ENCODE results near the gene LPIN3. TPM values are rescaled to one million over a fixed set of nuclear protein-coding genes. Genes with fewer than 3 reads are reported as not detected.

Gene LPIN3
- total RNA-seq, 6 donors from 2014 or later, result 9.4 to 78.6 (median 14.2) TPM

DNA sequence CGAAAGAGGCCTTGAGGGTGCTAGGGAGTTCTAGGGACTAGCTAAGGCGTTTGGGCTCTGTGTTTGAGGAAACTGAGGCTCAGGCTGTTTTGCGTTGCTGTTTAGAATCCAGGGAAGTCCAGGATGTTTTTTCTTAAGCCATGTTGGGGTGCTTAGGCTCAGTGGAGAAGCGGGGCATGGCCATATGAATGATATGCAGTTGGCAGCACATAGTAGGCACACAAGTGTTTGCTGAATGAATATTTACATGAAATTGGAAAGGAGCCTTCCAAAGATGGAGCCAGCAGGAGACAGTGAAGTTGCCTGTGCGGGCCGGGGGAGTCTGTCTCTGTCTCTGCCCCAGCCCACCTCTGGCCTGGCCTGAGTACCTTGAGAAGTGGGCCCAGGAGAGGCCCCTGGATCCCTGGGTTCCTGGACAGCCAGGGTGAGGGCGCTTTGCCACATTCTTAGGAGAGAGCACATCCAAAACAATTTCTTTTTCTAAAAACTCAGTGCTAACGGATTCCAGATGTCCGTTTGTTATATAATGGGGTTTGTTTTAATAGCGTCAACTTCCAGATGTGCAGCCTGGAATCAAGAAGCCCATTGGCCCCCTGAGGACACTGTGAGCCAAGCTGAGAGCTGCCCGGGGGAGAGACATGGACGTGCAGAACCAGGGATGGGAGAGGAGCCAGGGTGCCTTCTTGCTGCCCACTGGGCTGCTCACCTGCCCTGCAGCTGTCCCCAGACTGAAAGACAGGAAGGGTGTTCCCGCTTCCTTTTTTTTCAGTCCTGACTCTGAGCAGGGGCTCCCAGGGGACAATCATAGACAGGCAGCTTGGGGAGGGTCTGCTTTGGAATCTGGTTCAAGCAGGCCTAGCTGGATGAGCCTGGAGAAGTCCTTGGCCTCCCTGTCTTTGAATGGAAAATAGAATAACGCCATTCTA is 46.1 kb downstream of the LPIN3 start:
- 78 to 82% methylated on average over 13 to 14 of the region's 14 CpGs for WGBS, 2 donors
- DNase-seq, result no peak
- H3K9me3 ChIP-seq, result no peaks in the 10 kb centered on the region

GRCh38 chr20:41387444-41387851 is 46.8 kb downstream of the LPIN3 start:
- Histone ChIP-seq H3K4me3 (no peak overlapping the region), H3K36me3 (no peaks in the 10 kb centered on the region), H3K27me3 (no peaks in the 10 kb centered on the region), H3K9me3 (no peaks in the 10 kb centered on the region), H3K27ac (no peak overlapping the region), H3K4me1 (peaks cover 0 to 3% (median 0%) of the 10 kb centered on the region in 4 donors)
- ATAC-seq (ENCODE audit: low FRiP score in 2 of 2), result peak in 1 of 2 donors; percentile 20
- TF ChIP-seq POLR2AphosphoS5 (IDR thresholded peaks at IDR 0.05) (no peak), POLR2A (IDR thresholded peaks at IDR 0.05) (no peak), EP300 (IDR thresholded peaks at IDR 0.05) (no peak)
- 48 to 59% methylated on average over 8 to 9 of the region's 9 CpGs for WGBS, 2 donors
- no peak for DNase-seq

More for the DNA sequence above, 46.1 kb downstream of the LPIN3 start:
- Histone ChIP-seq H3K27ac (no peak overlapping the region), H3K27me3 (no peaks in the 10 kb centered on the region), H3K4me1 (peaks cover 0 to 3% (median 0%) of the 10 kb centered on the region in 4 donors), H3K36me3 (no peaks in the 10 kb centered on the region), H3K4me3 (no peak overlapping the region)
- TF ChIP-seq, protein P1, sequence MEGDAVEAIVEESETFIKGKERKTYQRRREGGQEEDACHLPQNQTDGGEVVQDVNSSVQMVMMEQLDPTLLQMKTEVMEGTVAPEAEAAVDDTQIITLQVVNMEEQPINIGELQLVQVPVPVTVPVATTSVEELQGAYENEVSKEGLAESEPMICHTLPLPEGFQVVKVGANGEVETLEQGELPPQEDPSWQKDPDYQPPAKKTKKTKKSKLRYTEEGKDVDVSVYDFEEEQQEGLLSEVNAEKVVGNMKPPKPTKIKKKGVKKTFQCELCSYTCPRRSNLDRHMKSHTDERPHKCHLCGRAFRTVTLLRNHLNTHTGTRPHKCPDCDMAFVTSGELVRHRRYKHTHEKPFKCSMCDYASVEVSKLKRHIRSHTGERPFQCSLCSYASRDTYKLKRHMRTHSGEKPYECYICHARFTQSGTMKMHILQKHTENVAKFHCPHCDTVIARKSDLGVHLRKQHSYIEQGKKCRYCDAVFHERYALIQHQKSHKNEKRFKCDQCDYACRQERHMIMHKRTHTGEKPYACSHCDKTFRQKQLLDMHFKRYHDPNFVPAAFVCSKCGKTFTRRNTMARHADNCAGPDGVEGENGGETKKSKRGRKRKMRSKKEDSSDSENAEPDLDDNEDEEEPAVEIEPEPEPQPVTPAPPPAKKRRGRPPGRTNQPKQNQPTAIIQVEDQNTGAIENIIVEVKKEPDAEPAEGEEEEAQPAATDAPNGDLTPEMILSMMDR (IDR thresholded peaks at IDR 0.05), result no peak
- TF ChIP-seq EP300 (IDR thresholded peaks at IDR 0.05), result no peak
- TF ChIP-seq POLR2A (IDR thresholded peaks at IDR 0.05), result no peak
- TF ChIP-seq POLR2AphosphoS5 (IDR thresholded peaks at IDR 0.05), result no peak
- ATAC-seq (ENCODE audit: low FRiP score in 2 of 2), result peak in 1 of 2 donors; percentile 79

GRCh38 chr20:41390889-41391288 is 50.3 kb downstream of the LPIN3 start:
- DNase-seq, result no peak
- no peak for TF ChIP-seq POLR2AphosphoS5 (IDR thresholded peaks at IDR 0.05)
- TF ChIP-seq, protein P1 (IDR thresholded peaks at IDR 0.05), result no peak
- TF ChIP-seq POLR2A (IDR thresholded peaks at IDR 0.05), result no peak
- TF ChIP-seq EP300 (IDR thresholded peaks at IDR 0.05), result no peak
- 95 to 98% methylated on average over 3 of the region's 3 CpGs for WGBS, 2 donors
- Histone ChIP-seq H3K27me3 (no peaks in the 10 kb centered on the region), H3K4me3 (no peak overlapping the region), H3K27ac (no peak overlapping the region), H3K36me3 (no peaks in the 10 kb centered on the region), H3K4me1 (peaks cover 0 to 13% (median 0%) of the 10 kb centered on the region in 4 donors), H3K9me3 (no peaks in the 10 kb centered on the region)
- ATAC-seq (ENCODE audit: low FRiP score in 2 of 2), result no peak

- no peak for DNase-seq
- ATAC-seq (ENCODE audit: low FRiP score in 2 of 2), result no peak
- Histone ChIP-seq H3K36me3 (no peaks in the 10 kb centered on the region), H3K27ac (no peak overlapping the region), H3K27me3 (no peaks in the 10 kb centered on the region), H3K9me3 (no peaks in the 10 kb centered on the region), H3K4me3 (no peak overlapping the region), H3K4me1 (peaks cover 0 to 13% (median 0%) of the 10 kb centered on the region in 4 donors)
- no peak for TF ChIP-seq POLR2AphosphoS5 (IDR thresholded peaks at IDR 0.05)
- no peak for TF ChIP-seq POLR2A (IDR thresholded peaks at IDR 0.05)
- TF ChIP-seq, protein P1 (IDR thresholded peaks at IDR 0.05), result no peak
- TF ChIP-seq EP300 (IDR thresholded peaks at IDR 0.05), result no peak
- 74 to 76% methylated on average over 10 of the region's 10 CpGs for WGBS, 2 donors
These were observed 51.0 kb downstream of the LPIN3 start for GRCh38 chr20:41391587-41392001.

GRCh38 chr20:41392295-41392694 is 51.7 kb downstream of the LPIN3 start:
- Histone ChIP-seq H3K36me3 (no peaks in the 10 kb centered on the region), H3K27ac (no peak overlapping the region), H3K27me3 (no peaks in the 10 kb centered on the region), H3K9me3 (no peaks in the 10 kb centered on the region), H3K4me3 (no peak overlapping the region), H3K4me1 (peaks cover 0 to 10% (median 0%) of the 10 kb centered on the region in 4 donors)
- 93% methylated on average over 1 of the region's 1 CpG for WGBS, 2 donors
- TF ChIP-seq POLR2A (IDR thresholded peaks at IDR 0.05) (no peak), POLR2AphosphoS5 (IDR thresholded peaks at IDR 0.05) (no peak), EP300 (IDR thresholded peaks at IDR 0.05) (no peak)
- TF ChIP-seq, protein P1 (IDR thresholded peaks at IDR 0.05), result no peak
- DNase-seq (no peak), ATAC-seq (ENCODE audit: low FRiP score in 2 of 2) (no peak)

All from upper lobe of left lung (tissue), 6 donors.